Uterus (tissue), 4 donors: ENCODE data around the gene STAC2. TPM values are rescaled to one million over a fixed set of nuclear protein-coding genes. Genes with fewer than 3 reads are reported as not detected.

Experiments used
- DNase-seq, 2 donors: peaks; one replicate each; pipeline ENCODE4 v3.0.0-alpha.2; 2019 to 2020
- H3K27ac ChIP-seq, 2 donors: fragments of 200-600 bp; sonication (generic); 1 replicate in 1 of 2; 2 replicates in 1 of 2; pipeline ENCODE4 v1.5.1; 2016 to 2018
- H3K27me3 ChIP-seq, 2 donors: fragments of 200-600 bp; sonication (generic); one replicate each; pipeline ENCODE4 v1.5.1; 2018 to 2019; ENCODE audit warnings: control low read depth in 1 of 2
- H3K36me3 ChIP-seq, 2 donors: fragments of 200-600 bp; sonication (generic); one replicate each; pipeline ENCODE4 v1.5.1; 2019; ENCODE audit warnings: control low read depth in 1 of 2
- H3K4me1 ChIP-seq, 2 donors: fragments of 200-600 bp; sonication (generic); one replicate each; pipeline ENCODE4 v1.5.1; 2018 to 2019; ENCODE audit warnings: control low read depth in 1 of 2
- H3K4me3 ChIP-seq, 2 donors: fragments of 200-600 bp; sonication (generic); 1 replicate in 1 of 2; 2 replicates in 1 of 2; pipeline ENCODE4 v1.5.1; 2018 to 2019; ENCODE audit warnings: mild to moderate bottlenecking in 1 of 2
- H3K9me3 ChIP-seq, 2 donors: fragments of 200-600 bp; sonication (generic); one replicate each; pipeline ENCODE4 v1.5.1; 2019; ENCODE audit warnings: control low read depth in 1 of 2
- POLR2A ChIP-seq, 2 donors: fragments of 450-650 bp; IDR thresholded peaks; one replicate each; pipeline ENCODE4 v1.6.1; 2016; ENCODE audit warnings: antibody characterized with exemption in 2 of 2, mild to moderate bottlenecking in 1 of 2, moderate library complexity in 1 of 2
- intact Hi-C: fragments of 100-400 bp; cut with DNase I; formaldehyde crosslinking; loops from one replicate; pipeline ENCODE4 v1.15.1; 2023; ENCODE audit warnings: low total_unique reads
- total RNA-seq, 4 donors: library from RNA; depleted of rRNA in 3 of 4; stranded (reverse); fragments of >200 nt in 3 of 4; gene quantifications; one replicate each; pipeline versions ENCODE4 v1.1.0 to v1.2.4, GENCODE V29; 2014 to 2023
- TF ChIP-seq, protein P1 (sequence below), 4 experiments: fragments of 200-600 bp in 2 of 4; fragments of 450-650 bp in 2 of 4; sonication (generic) in 2 of 4; IDR thresholded peaks; one replicate each; pipeline ENCODE4 v1.5.1; 2016 to 2019; ENCODE audit warnings: antibody characterized with exemption in 4 of 4, mild to moderate bottlenecking in 2 of 4, moderate library complexity in 1 of 4
- donor health status: DM: yes; HTN: yes; CAD: no.

STAC2 gene
- total RNA-seq, 4 donors from 2014 or later: 0.59 to 14.4 (median 1.1) TPM

DNA sequence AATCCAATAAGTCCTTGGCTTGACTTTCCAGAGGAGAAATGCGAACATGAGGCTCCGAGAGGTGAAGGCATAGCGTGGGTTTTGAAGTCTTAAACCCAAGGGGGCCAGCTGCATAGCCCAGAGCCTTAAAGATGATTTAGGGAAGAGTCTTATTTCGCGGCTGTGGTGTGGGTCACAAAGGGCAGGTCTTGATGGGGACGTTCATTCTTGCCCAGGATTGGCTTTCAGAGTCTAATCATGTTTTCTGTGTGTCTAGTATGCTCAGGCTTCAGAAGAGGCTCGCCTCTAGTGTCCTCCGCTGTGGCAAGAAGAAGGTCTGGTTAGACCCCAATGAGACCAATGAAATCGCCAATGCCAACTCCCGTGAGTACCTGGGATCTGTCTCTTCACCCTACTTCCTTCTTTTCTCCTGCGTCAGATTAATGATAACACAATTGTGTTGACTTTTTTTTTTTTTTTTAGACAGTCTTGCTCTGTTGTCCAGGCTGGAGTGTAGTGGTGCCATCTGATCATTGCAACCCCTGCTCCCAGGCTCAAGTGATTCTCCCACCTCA lies 24.7 kb downstream of the STAC2 start:
- intact Hi-C loops: no loop called here
- Histone ChIP-seq H3K4me3 (peak overlapping the region; percentile 89 to 92), H3K27me3 (no peaks in the 10 kb centered on the region), H3K4me1 (peaks cover 13 to 26% of the 10 kb centered on the region in 2 donors), H3K27ac (peak overlapping the region; percentile 91 to 99), H3K9me3 (no peaks in the 10 kb centered on the region), H3K36me3 (no peaks in the 10 kb centered on the region)
- no peak for DNase-seq
- no peak for TF ChIP-seq POLR2A (IDR thresholded peaks at IDR 0.05)
- TF ChIP-seq, protein P1, sequence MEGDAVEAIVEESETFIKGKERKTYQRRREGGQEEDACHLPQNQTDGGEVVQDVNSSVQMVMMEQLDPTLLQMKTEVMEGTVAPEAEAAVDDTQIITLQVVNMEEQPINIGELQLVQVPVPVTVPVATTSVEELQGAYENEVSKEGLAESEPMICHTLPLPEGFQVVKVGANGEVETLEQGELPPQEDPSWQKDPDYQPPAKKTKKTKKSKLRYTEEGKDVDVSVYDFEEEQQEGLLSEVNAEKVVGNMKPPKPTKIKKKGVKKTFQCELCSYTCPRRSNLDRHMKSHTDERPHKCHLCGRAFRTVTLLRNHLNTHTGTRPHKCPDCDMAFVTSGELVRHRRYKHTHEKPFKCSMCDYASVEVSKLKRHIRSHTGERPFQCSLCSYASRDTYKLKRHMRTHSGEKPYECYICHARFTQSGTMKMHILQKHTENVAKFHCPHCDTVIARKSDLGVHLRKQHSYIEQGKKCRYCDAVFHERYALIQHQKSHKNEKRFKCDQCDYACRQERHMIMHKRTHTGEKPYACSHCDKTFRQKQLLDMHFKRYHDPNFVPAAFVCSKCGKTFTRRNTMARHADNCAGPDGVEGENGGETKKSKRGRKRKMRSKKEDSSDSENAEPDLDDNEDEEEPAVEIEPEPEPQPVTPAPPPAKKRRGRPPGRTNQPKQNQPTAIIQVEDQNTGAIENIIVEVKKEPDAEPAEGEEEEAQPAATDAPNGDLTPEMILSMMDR (IDR thresholded peaks at IDR 0.05): no peak

DNA sequence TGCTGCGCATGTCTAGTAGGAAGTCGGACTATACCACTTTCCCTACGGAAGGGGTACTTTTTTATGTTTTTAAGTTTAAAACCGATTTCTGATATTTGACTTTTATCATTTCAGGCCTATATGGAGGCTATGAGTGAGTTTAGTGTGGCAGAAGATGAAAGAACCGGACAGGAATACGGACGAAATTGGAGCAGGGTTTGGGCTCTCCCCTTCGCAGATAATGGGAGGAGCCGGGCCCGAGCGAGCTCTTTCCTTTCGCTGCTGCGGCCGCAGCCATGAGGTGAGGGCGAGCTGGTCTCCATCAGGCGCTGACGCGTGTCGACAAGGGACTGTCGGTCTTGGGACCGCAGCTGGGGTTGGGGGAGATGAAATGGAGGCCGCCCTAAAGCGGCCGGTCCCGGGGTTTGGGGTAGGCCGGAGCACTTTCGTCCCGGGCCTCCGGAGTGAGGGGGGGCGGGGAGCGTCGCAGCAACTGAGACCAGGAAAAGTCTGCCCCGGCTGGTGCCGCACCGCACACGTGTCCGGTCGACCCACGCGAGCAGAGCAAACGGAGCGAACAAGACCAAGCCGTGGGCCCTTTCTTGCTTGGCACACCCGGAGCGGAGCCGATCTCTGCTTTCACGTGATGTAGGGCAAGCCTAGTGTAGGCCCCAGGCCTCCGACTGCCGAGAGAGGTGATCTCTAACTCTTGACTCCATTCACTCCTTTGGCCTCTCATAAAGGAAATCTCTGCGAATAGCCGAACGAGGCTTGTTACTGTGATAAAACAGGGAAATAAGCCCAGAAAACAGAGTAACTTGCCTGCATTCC lies 25.5 kb downstream of the STAC2 start, which contains the start of gene RPL19:
Gene RPL19 (plus strand): TSS at position 214 of the 810 bp plus-strand sequence. CDS start 62 bp downstream, at position 276.
- peaks cover 13 to 33% of the 10 kb centered on the region in 2 donors for H3K4me1 ChIP-seq
- no peaks in the 10 kb centered on the region for H3K9me3 ChIP-seq
- TF ChIP-seq POLR2A (IDR thresholded peaks at IDR 0.05): peak; percentile 25 to 50
- TF ChIP-seq, protein P1 (IDR thresholded peaks at IDR 0.05): peak in 1 of 4 experiments; percentile 5
- H3K27ac ChIP-seq: peak within 1 kb of the TSS; percentile 91 to 99
- intact Hi-C loops: no loop called here
- H3K4me3 ChIP-seq: peak within 1 kb of the TSS; percentile 89 to 92
- H3K27me3 ChIP-seq: no peaks in the 10 kb centered on the region
- H3K36me3 ChIP-seq: no peaks in the 10 kb centered on the region
- peak; percentile 72 to 73 for DNase-seq

DNA sequence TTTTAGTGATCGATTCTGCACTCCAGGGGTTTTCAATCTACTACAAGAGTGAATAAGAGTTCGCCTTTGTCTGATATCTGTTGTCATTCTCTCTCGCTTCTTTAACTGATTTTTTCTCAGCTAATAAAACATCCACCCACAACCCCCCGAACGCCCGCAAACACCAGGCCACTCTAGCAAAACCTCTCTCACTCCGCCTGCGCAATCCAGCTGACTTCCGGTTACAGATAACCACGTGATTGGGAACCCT lies 26.0 kb downstream of the STAC2 start:
- Histone ChIP-seq H3K4me3 (peak overlapping the region; percentile 89 to 92), H3K36me3 (no peaks in the 10 kb centered on the region), H3K4me1 (peaks cover 13 to 36% of the 10 kb centered on the region in 2 donors), H3K9me3 (no peaks in the 10 kb centered on the region), H3K27ac (peak overlapping the region; percentile 91 to 99), H3K27me3 (no peaks in the 10 kb centered on the region)
- peak in 1 of 2 donors; percentile 46 for TF ChIP-seq POLR2A (IDR thresholded peaks at IDR 0.05)
- TF ChIP-seq, protein P1 (IDR thresholded peaks at IDR 0.05): no peak
- intact Hi-C loops: no loop called here
- peak; percentile 85 to 94 for DNase-seq

DNA sequence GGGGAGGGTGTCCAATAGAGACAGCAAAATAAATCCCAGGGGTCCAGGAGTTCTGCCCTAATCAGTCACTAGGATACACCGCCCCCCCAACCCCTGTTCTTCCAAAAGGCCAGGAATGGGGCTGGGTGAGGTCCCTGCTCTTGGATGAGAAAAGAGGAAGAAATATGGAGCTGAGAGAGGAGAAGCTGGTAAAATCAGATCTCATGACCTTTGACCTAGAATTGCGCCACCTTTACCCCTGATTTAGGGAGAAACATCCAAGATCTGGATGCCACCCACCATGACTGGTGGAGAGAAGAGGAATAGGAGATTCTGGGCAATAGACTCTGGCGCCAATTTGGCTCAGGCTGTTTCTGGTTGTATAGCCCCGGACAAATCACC lies 27.6 kb downstream of the STAC2 start:
- Histone ChIP-seq H3K27ac (peak overlapping the region; percentile 83 to 91), H3K9me3 (no peaks in the 10 kb centered on the region), H3K36me3 (no peaks in the 10 kb centered on the region), H3K4me3 (peak overlapping the region; percentile 74 to 77), H3K4me1 (peaks cover 13 to 36% of the 10 kb centered on the region in 2 donors), H3K27me3 (no peaks in the 10 kb centered on the region)
- intact Hi-C loops: no loop called here
- no peak for DNase-seq
- no peak for TF ChIP-seq POLR2A (IDR thresholded peaks at IDR 0.05)
- TF ChIP-seq, protein P1 (IDR thresholded peaks at IDR 0.05): no peak
